H9 (cell line): ENCODE results near the gene RNF114. TPM values are rescaled to one million over a fixed set of nuclear protein-coding genes. Genes with fewer than 3 reads are reported as not detected.

Experiments
- DNase-seq: peaks from one replicate; pipeline ENCODE4 v3.0.0-alpha.2; 2017
- H2AFZ ChIP-seq: one replicate; pipeline ENCODE4 v1.6.1; 2013; ENCODE audit warnings: mild to moderate bottlenecking, low read length, control low read depth, moderate library complexity
- H2AK5ac ChIP-seq: 2 replicates; pipeline ENCODE4 v1.6.1; 2013; ENCODE audit warnings: low read length, control low read depth, mixed read lengths; ENCODE audit not compliant: insufficient read length
- H2BK120ac ChIP-seq: one replicate; pipeline ENCODE4 v1.6.1; 2013; ENCODE audit warnings: low read depth, mild to moderate bottlenecking, low read length, control low read depth, inconsistent platforms; ENCODE audit not compliant: poor library complexity, severe bottlenecking
- H2BK12ac ChIP-seq: 2 replicates; pipeline ENCODE4 v1.6.1; 2013; ENCODE audit warnings: low read length, control low read depth, mixed read lengths, low read depth; ENCODE audit not compliant: insufficient read length
- H2BK15ac ChIP-seq: 2 replicates; pipeline ENCODE4 v1.6.1; 2013; ENCODE audit warnings: low read depth, low read length, control low read depth
- H2BK20ac ChIP-seq: one replicate; pipeline ENCODE4 v1.6.1; 2013; ENCODE audit warnings: low read depth, mild to moderate bottlenecking, low read length, control low read depth, inconsistent platforms; ENCODE audit not compliant: poor library complexity, severe bottlenecking
- H2BK5ac ChIP-seq: 2 replicates; pipeline ENCODE4 v1.6.1; 2013; ENCODE audit warnings: low read length, control low read depth, mixed read lengths; ENCODE audit not compliant: insufficient read length
- H3K14ac ChIP-seq: 2 replicates; pipeline ENCODE4 v1.6.1; 2013; ENCODE audit warnings: low read length, control low read depth; ENCODE audit not compliant: insufficient read depth
- H3K18ac ChIP-seq: 2 replicates; pipeline ENCODE4 v1.6.1; 2013; ENCODE audit warnings: low read depth, mild to moderate bottlenecking, mixed read lengths, low read length, control low read depth; ENCODE audit not compliant: insufficient read length
- H3K23ac ChIP-seq: 2 replicates; pipeline ENCODE4 v1.6.1; 2013; ENCODE audit warnings: low read length, control low read depth, mixed read lengths, low read depth; ENCODE audit not compliant: insufficient read length
- H3K23me2 ChIP-seq: 2 replicates; pipeline ENCODE4 v1.6.1; 2013; ENCODE audit warnings: low read depth, mild to moderate bottlenecking, mixed read lengths, low read length, control low read depth; ENCODE audit not compliant: insufficient read length, poor library complexity, severe bottlenecking
- H3K27ac ChIP-seq: 2 replicates; pipeline ENCODE4 v1.5.1; 2013; ENCODE audit warnings: low read length, control low read depth, mixed read lengths, low read depth; ENCODE audit not compliant: insufficient read length
- H3K27me3 ChIP-seq: 2 replicates; pipeline ENCODE4 v1.6.1; 2013; ENCODE audit warnings: low read length, control low read depth, inconsistent platforms; ENCODE audit not compliant: insufficient read depth
- H3K4ac ChIP-seq: 2 replicates; pipeline ENCODE4 v1.6.1; 2013; ENCODE audit warnings: low read depth, mild to moderate bottlenecking, control low read depth, inconsistent platforms, low read length, moderate library complexity
- H3K4me1 ChIP-seq: 2 replicates; pipeline ENCODE4 v1.6.1; 2013; ENCODE audit warnings: low read length, control low read depth, inconsistent platforms; ENCODE audit not compliant: insufficient read depth
- H3K4me2 ChIP-seq: 2 replicates; pipeline ENCODE4 v1.6.1; 2013; ENCODE audit warnings: low read length, control low read depth, mixed read lengths; ENCODE audit not compliant: insufficient read length, insufficient read depth
- H3K56ac ChIP-seq: 2 replicates; pipeline ENCODE4 v1.6.1; 2013; ENCODE audit warnings: low read depth, mild to moderate bottlenecking, mixed read lengths, low read length, control low read depth; ENCODE audit not compliant: insufficient read length
- H3K79me1 ChIP-seq: 2 replicates; pipeline ENCODE4 v1.6.1; 2013; ENCODE audit warnings: low read depth, mild to moderate bottlenecking, moderate library complexity, low read length, control low read depth, inconsistent platforms; ENCODE audit not compliant: insufficient read depth, poor library complexity, severe bottlenecking
- H3K79me2 ChIP-seq: 2 replicates; pipeline ENCODE4 v1.6.1; 2013; ENCODE audit warnings: low read length, control low read depth, inconsistent platforms; ENCODE audit not compliant: insufficient read depth
- H3K9ac ChIP-seq: 2 replicates; pipeline ENCODE4 v1.6.1; 2013; ENCODE audit warnings: low read length, control low read depth, mixed read lengths; ENCODE audit not compliant: insufficient read length; ENCODE audit errors: extremely low read depth
- H3K9me3 ChIP-seq: one replicate; pipeline ENCODE4 v1.6.1; 2013; ENCODE audit warnings: low read depth, low read length, inconsistent platforms; ENCODE audit not compliant: control insufficient read depth
- H3T11ph ChIP-seq: one replicate; pipeline ENCODE4 v1.6.1; 2013; ENCODE audit warnings: mild to moderate bottlenecking, low read length, control low read depth, inconsistent platforms
- H4K20me1 ChIP-seq: one replicate; pipeline ENCODE4 v1.6.1; 2013; ENCODE audit not compliant: control insufficient read depth, insufficient read length, insufficient read depth
- H4K5ac ChIP-seq: 2 replicates; pipeline ENCODE4 v1.6.1; 2013; ENCODE audit warnings: low read depth, mild to moderate bottlenecking, mixed read lengths, low read length, control low read depth; ENCODE audit not compliant: insufficient read length
- H4K8ac ChIP-seq: replicated peaks from 2 replicates; pipeline ENCODE4 v1.6.1; 2013; ENCODE audit warnings: low read length, control low read depth, mixed read lengths, low read depth; ENCODE audit not compliant: insufficient read length
- H4K91ac ChIP-seq: 2 replicates; pipeline ENCODE4 v1.6.1; 2013; ENCODE audit warnings: low read depth, mild to moderate bottlenecking, moderate library complexity, mixed read lengths, low read length, control low read depth; ENCODE audit not compliant: insufficient read length
- H3K27ac Mint-ChIP-seq, 3 experiments: 2 replicates in 2 of 3; 3 replicates in 1 of 3; pipeline ENCODE4 v1.8.0; 2020 to 2021; ENCODE audit warnings: mixed read lengths in 3 of 3, mild to moderate bottlenecking in 1 of 3, moderate library complexity in 1 of 3
- H3K27me3 Mint-ChIP-seq: 2 replicates; pipeline ENCODE4 v1.8.0; 2021; ENCODE audit warnings: low read depth, mild to moderate bottlenecking, moderate library complexity, mixed read lengths
- H3K36me3 Mint-ChIP-seq, 3 experiments: 2 replicates in 2 of 3; 3 replicates in 1 of 3; pipeline ENCODE4 v1.8.0; 2020 to 2021; ENCODE audit warnings: low read depth in 3 of 3, mixed read lengths in 3 of 3; ENCODE audit not compliant: insufficient read depth in 1 of 3
- H3K4me1 Mint-ChIP-seq, 2 experiments: 2 replicates each; pipeline ENCODE4 v1.8.0; 2020; ENCODE audit warnings: mixed read lengths in 2 of 2
- H3K4me3 Mint-ChIP-seq, 2 experiments: 2 replicates in 1 of 2; 3 replicates in 1 of 2; pipeline ENCODE4 v1.8.0; 2020 to 2021; ENCODE audit warnings: mild to moderate bottlenecking in 2 of 2, mixed read lengths in 2 of 2, moderate library complexity in 1 of 2
- H3K9me3 Mint-ChIP-seq, 2 experiments: 2 replicates in 1 of 2; 3 replicates in 1 of 2; pipeline ENCODE4 v1.8.0; 2020; ENCODE audit warnings: mild to moderate bottlenecking in 2 of 2, mixed read lengths in 2 of 2, moderate library complexity in 1 of 2
- CTCF ChIP-seq: fragments of 200-600 bp; sonication (generic); conservative IDR thresholded peaks from 3 replicates; pipeline ENCODE4 v1.8.0; 2021; ENCODE audit warnings: antibody characterized with exemption, mild to moderate bottlenecking
- WGBS: extraction: QIAGEN DNeasy Blood & Tissue Kit; methylation state at CpG from one replicate; pipeline ENCODE4 v1.1.7; 2013; ENCODE audit warnings: missing lambda C conversion rate, low lambda C conversion rate, mixed read lengths; ENCODE audit not compliant: insufficient read length; ENCODE audit errors: extremely low coverage; 5-methylcytosine and 5-hydroxymethylcytosine counted together
- total RNA-seq: library from RNA; stranded (reverse); gene quantifications from 2 replicates; pipeline ENCODE4 v1.2.1, GENCODE V29; 2021

Gene RNF114
- total RNA-seq, 1 experiment from 2014 or later = 75.5 TPM

GRCh38 chr20:49983848-49984408 lies 47.7 kb downstream of the RNF114 start:
- Histone ChIP-seq H4K8ac (no peak overlapping the region), H3K18ac (no peak overlapping the region), H2AK5ac (no peak overlapping the region), H2BK15ac (no peak overlapping the region), H2BK120ac (no peak overlapping the region), H2AFZ (no peak overlapping the region), H3K23ac (no peak overlapping the region), H3K4me2 (peak overlapping the region; percentile 52), H3K9me3 (no peaks in the 10 kb centered on the region), H4K91ac (no peak overlapping the region), H3K23me2 (peaks cover 15% of the 10 kb centered on the region), H4K5ac (no peak overlapping the region), H3K56ac (no peak overlapping the region), H3T11ph (no peak overlapping the region), H2BK20ac (no peak overlapping the region), H3K9ac (no peak overlapping the region), H3K4ac (no peak overlapping the region), H3K27ac (no peak overlapping the region), H3K27me3 (peaks cover 2% of the 10 kb centered on the region; the same call in 1 of the 2 replicates), H2BK12ac (no peak overlapping the region), H3K79me1 (no peaks in the 10 kb centered on the region), H4K20me1 (peaks cover 2% of the 10 kb centered on the region), H3K79me2 (no peaks in the 10 kb centered on the region; the same call in 1 of the 2 replicates), H2BK5ac (no peak overlapping the region), H3K14ac (no peak overlapping the region), H3K4me1 (peaks cover 13% of the 10 kb centered on the region)
- H3K27me3 Mint-ChIP-seq = peaks cover 33% of the 10 kb centered on the region
- H3K36me3 Mint-ChIP-seq = peaks cover 13 to 37% (median 21%) of the 10 kb centered on the region in 3 experiments; a peak in 6 of 7 replicates
- DNase-seq = no peak
- H3K9me3 Mint-ChIP-seq = peaks cover 0 to 2% of the 10 kb centered on the region in 2 experiments; a peak in 1 of 5 replicates
- peak overlapping the region; percentile 78 to 95 for H3K4me3 Mint-ChIP-seq
- WGBS = no CpG with 5 or more reads among the region's 18 CpGs
- no peak overlapping the region; a peak in 1 of 7 replicates for H3K27ac Mint-ChIP-seq
- TF ChIP-seq CTCF = no peak
- H3K4me1 Mint-ChIP-seq = peaks cover 70 to 87% of the 10 kb centered on the region in 2 experiments
